ENCODE data around the gene GID8.
A peak's percentile ranks its signal among the peaks of the same experiment; 100 is the strongest.

Gene GID8

DNA sequence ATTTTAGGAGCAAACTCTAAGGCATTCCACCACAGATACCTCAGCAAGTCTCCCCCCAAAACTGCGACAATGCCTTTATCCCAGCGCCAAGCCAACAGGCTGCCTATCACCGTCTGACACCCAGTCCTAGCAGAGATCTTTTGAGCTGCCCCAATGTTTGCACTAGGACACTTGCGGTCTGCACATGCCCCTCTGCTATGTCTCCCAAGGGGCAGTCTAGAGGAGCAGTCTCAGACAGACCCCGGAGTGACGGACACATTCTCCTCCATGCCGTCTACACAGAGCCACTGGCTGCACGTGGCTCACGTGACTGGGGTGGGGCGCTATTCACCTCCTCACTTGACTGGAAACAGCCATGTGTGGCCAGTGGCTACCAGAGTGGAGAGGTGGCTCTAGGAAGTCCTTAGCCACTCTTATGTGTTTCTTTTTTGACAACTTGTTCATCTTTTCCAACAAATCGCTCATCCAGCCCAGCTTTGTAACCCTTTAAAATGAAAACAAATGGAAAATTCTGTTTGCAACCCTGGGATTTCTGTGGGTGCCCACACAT, 27.7 kb upstream of the GID8 start:
- Histone ChIP-seq H3K27ac (no peak overlapping the region), H3K4me3 (no peak overlapping the region)
- TF ChIP-seq, protein P1, sequence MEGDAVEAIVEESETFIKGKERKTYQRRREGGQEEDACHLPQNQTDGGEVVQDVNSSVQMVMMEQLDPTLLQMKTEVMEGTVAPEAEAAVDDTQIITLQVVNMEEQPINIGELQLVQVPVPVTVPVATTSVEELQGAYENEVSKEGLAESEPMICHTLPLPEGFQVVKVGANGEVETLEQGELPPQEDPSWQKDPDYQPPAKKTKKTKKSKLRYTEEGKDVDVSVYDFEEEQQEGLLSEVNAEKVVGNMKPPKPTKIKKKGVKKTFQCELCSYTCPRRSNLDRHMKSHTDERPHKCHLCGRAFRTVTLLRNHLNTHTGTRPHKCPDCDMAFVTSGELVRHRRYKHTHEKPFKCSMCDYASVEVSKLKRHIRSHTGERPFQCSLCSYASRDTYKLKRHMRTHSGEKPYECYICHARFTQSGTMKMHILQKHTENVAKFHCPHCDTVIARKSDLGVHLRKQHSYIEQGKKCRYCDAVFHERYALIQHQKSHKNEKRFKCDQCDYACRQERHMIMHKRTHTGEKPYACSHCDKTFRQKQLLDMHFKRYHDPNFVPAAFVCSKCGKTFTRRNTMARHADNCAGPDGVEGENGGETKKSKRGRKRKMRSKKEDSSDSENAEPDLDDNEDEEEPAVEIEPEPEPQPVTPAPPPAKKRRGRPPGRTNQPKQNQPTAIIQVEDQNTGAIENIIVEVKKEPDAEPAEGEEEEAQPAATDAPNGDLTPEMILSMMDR (IDR thresholded peaks at IDR 0.05): no peak
- DNase-seq (ENCODE audit: low spot score): no peak

DNA sequence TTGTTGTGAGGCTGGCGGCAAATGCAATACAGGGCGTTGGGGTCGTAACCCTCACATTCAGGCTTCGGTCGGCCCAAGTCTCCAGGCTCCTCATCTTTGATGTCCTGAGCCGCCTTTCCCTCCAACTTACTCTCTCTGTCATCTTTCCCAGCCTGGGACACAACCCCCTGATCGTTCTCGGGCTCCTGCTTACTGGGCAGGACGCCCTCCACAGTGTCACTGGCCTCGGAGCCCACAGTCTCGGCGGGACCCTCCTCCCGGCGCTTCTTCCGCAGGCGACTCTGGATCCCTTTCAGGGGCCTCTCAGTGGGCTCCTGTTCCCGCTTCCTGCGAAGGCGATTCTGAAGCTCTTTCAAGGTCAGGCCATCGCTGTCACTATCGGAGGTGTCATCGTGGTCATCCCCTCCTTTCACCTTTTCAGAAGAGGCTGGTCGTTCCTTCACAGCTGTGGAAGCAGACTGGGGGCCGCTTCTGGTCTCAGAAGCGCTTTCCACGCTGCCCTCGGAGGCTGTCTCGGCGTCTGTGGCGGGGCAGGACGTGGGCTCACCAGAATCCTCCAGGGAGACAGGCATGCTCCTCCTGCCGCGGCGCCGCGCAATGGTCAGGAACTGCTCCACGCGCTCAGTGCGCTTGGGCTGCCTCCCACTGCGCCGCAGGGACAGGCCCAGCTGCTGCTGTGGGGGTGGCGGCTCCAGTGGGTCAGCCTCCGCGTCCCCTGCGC, 27.0 kb upstream of the GID8 start:
- H3K4me3 ChIP-seq: no peak overlapping the region
- no peak overlapping the region for H3K27ac ChIP-seq
- TF ChIP-seq, protein P1 (IDR thresholded peaks at IDR 0.05): no peak
- DNase-seq (ENCODE audit: low spot score): no peak

DNA sequence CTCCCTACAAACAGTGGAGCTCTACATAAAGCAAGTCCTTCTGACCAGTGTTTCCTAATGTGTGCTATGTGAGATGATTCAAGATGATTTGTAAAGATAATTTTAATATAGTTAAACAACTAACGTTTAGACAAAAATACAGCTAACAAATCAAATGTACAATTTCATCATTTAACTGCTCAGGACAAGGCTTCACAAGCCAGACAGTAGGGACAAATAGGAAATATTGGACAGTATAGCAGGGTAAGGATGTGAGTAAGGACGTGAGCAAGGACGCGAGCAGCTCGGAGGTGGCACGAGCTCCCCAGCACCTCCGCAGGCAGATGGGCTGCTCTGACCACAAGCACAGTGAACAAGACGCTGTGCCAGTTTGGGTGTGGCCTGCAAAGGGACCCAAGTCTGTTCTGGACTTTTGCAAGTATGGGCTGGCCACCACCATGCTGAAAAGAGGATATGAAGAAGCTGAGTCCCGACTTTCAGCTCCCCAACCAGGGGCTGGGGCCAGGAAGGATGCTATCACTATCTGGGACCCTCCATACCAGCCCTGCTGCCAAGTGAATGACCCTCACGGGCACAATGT, 26.2 kb upstream of the GID8 start:
- H3K4me3 ChIP-seq: no peak overlapping the region
- TF ChIP-seq, protein P1 (IDR thresholded peaks at IDR 0.05): no peak
- no peak for DNase-seq (ENCODE audit: low spot score)
- no peak overlapping the region for H3K27ac ChIP-seq

DNA sequence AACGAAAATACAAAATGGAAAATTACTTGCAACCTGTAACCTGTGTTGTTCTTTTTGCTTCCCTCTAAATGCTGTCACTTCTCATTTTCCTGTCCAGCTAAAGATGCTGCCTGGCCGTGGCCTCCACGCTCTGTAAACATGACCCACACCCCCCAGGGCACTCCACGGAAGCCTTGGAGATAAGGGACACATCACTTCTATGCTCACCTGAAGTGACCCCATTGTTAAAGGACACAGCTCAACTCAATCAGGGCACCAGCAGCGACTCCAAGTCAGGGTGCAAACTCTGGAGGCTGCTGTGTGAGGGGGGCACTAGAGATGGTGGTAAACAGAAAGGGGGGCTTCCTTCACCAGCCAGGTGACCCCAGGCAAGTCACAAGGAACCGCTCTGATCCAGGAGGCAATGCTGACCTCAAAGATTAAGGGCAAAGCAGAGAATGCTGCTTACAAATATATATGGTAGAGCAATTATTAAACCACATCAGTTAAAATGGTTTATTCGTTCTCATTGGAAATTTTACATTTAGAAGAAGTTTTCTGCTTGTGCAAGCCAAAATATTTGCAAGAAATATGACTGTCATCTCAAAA, 24.8 kb upstream of the GID8 start:
- no peak overlapping the region for H3K4me3 ChIP-seq
- DNase-seq (ENCODE audit: low spot score): no peak
- TF ChIP-seq, protein P1 (IDR thresholded peaks at IDR 0.05): no peak
- no peak overlapping the region for H3K27ac ChIP-seq

DNA sequence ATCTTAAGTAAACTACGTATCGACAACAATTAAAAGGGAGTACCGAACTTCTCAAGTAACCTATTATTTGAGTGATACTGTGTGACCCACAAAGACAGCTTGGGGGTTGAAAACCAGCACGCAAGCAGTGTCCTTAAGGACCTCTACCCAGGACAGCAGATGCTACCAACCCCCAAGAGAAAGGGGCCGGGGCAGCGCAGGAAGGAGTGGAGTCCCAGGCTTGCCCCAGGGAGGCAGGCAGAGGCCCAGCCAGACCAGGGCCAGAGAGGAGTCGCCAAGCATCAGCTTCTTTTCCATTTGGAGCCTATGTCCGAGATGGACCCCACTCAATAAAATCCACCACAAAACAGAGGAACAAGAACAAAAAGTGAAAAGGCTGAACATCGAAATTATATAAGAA, 23.5 kb upstream of the GID8 start:
- peak overlapping the region; percentile 50 for H3K4me3 ChIP-seq
- TF ChIP-seq, protein P1 (IDR thresholded peaks at IDR 0.05): no peak
- no peak overlapping the region for H3K27ac ChIP-seq
- no peak for DNase-seq (ENCODE audit: low spot score)

DNA sequence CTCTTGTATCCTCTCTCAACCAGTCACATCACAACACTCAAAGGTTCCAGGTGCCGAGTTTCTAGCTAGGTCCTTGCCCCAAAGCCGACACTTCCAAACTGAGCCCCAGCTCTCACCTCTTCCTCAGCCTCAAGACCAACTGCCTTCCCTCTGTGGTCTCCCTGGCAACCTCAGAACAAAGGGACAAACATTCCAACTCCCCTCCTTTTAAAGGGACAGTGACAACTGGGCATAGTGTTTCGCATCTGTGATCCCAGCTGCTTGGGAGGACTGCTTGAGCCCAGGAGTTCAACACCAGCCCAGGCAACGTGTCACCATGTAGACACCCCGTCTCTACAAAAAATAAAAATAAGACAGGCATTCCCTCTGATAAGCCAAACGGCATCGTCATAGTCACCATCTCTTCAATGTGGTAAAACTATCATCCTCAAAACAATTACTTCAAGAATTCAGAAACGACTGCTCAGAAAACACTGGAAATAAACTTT, 22.9 kb upstream of the GID8 start:
- peak overlapping the region; percentile 50 for H3K4me3 ChIP-seq
- TF ChIP-seq, protein P1 (IDR thresholded peaks at IDR 0.05): no peak
- H3K27ac ChIP-seq: no peak overlapping the region
- no peak for DNase-seq (ENCODE audit: low spot score)
